OCI-LY1 (cell line): ENCODE measurements around the gene DHRS7.
A peak's percentile ranks its signal among the peaks of the same experiment; 100 is the strongest.

Experiments used
- H2AFZ ChIP-seq: fragments of 200-600 bp; sonication (generic), shearing (Covaris generic); 2 replicates; pipeline ENCODE4 v1.6.0; 2014; ENCODE audit warnings: antibody characterized with exemption, mild to moderate bottlenecking, low read length
- H3F3A ChIP-seq: fragments of 200-600 bp; sonication (generic), shearing (Covaris generic); 2 replicates; pipeline ENCODE4 v1.6.0; 2014; ENCODE audit warnings: mild to moderate bottlenecking, antibody characterized with exemption, low read length, moderate library complexity; ENCODE audit not compliant: insufficient read depth
- H3K27ac ChIP-seq: fragments of 200-600 bp; sonication (generic); 2 replicates; pipeline ENCODE4 v1.5.1; 2014; ENCODE audit warnings: low read length, mixed run types, mild to moderate bottlenecking, low read depth; ENCODE audit not compliant: poor library complexity, severe bottlenecking
- H3K27me3 ChIP-seq: fragments of 200-600 bp; sonication (generic); 2 replicates; pipeline ENCODE4 v1.6.0; 2014; ENCODE audit warnings: antibody characterized with exemption, mild to moderate bottlenecking, low read length, moderate library complexity; ENCODE audit not compliant: insufficient read depth
- H3K36me3 ChIP-seq: fragments of 200-600 bp; sonication (generic); 2 replicates; pipeline ENCODE4 v1.6.1; 2014; ENCODE audit warnings: mild to moderate bottlenecking, antibody characterized with exemption, low read length, moderate library complexity, mixed read lengths; ENCODE audit not compliant: insufficient read depth
- H3K4me1 ChIP-seq: fragments of 200-600 bp; sonication (generic); 2 replicates; pipeline ENCODE4 v1.5.1; 2014; ENCODE audit warnings: mild to moderate bottlenecking, low read length, moderate library complexity; ENCODE audit not compliant: insufficient read depth, severe bottlenecking
- H3K4me2 ChIP-seq: fragments of 200-600 bp; sonication (generic), shearing (Covaris generic); 2 replicates; pipeline ENCODE4 v1.6.1; 2014; ENCODE audit warnings: low read length
- H3K4me3 ChIP-seq: fragments of 200-600 bp; sonication (generic); 2 replicates; pipeline ENCODE4 v1.5.1; 2014; ENCODE audit warnings: low read length, low read depth, mild to moderate bottlenecking, mixed read lengths; ENCODE audit not compliant: poor library complexity, severe bottlenecking
- H3K79me2 ChIP-seq: fragments of 200-600 bp; shearing (Covaris generic); 2 replicates; pipeline ENCODE4 v1.6.1; 2016; ENCODE audit warnings: mixed run types, low read length, mixed read lengths; ENCODE audit not compliant: insufficient read depth
- H3K9ac ChIP-seq: fragments of 200-600 bp; sonication (generic), shearing (Covaris generic); 2 replicates; pipeline ENCODE4 v1.6.1; 2014; ENCODE audit warnings: mild to moderate bottlenecking, low read length, mixed read lengths
- H3K9me2 ChIP-seq: fragments of 200-600 bp; sonication (generic), shearing (Covaris generic); 2 replicates; pipeline ENCODE4 v1.6.1; 2014; ENCODE audit warnings: low read depth, mild to moderate bottlenecking, low read length, mixed read lengths
- H3K9me3 ChIP-seq: fragments of 200-600 bp; shearing (Covaris generic); 2 replicates; pipeline ENCODE4 v1.6.1; 2014; ENCODE audit warnings: low read length, mixed read lengths
- H4K20me1 ChIP-seq: fragments of 200-600 bp; sonication (generic), shearing (Covaris generic); 2 replicates; pipeline ENCODE4 v1.6.0; 2016; ENCODE audit warnings: mild to moderate bottlenecking, low read length; ENCODE audit not compliant: insufficient read depth
- CTCF ChIP-seq: fragments of 200-600 bp; sonication (generic), shearing (Covaris generic); IDR thresholded peaks from 2 replicates; pipeline ENCODE4 v1.5.1; 2017; ENCODE audit warnings: mild to moderate bottlenecking, antibody characterized with exemption, low read length, moderate library complexity, mixed read lengths
- EZH2 ChIP-seq: fragments of 200-600 bp; sonication (generic), shearing (Covaris generic); IDR thresholded peaks from 2 replicates; pipeline ENCODE4 v1.8.0; 2017; ENCODE audit warnings: borderline replicate concordance, mixed run types, mild to moderate bottlenecking, antibody characterized with exemption, low read length, moderate library complexity, mixed read lengths

DHRS7 gene

GRCh38 chr14:60196291-60196690, 31.1 kb upstream of the DHRS7 start:
- Histone ChIP-seq H4K20me1 (no peaks in the 10 kb centered on the region), H3K27me3 (no peaks in the 10 kb centered on the region), H3F3A (no peaks in the 10 kb centered on the region), H3K36me3 (no peaks in the 10 kb centered on the region), H3K4me1 (peaks cover 32% of the 10 kb centered on the region), H3K9me3 (peaks cover 9% of the 10 kb centered on the region), H3K4me3 (no peak overlapping the region), H3K27ac (peak overlapping the region; percentile 66), H3K4me2 (peak overlapping the region; percentile 3; the same call in 1 of the 2 replicates), H3K9ac (peak overlapping the region; percentile 29), H3K79me2 (no peaks in the 10 kb centered on the region), H2AFZ (no peak overlapping the region), H3K9me2 (no peaks in the 10 kb centered on the region)
- TF ChIP-seq CTCF (no peak), EZH2 (no peak)

GRCh38 chr14:60195179-60195810, 30.1 kb upstream of the DHRS7 start:
- H3K36me3 ChIP-seq: no peaks in the 10 kb centered on the region
- peak overlapping the region; percentile 21; the same call in 1 of the 2 replicates for H2AFZ ChIP-seq
- H3K27me3 ChIP-seq: no peaks in the 10 kb centered on the region
- H3K9ac ChIP-seq: peak overlapping the region; percentile 29; the same call in 1 of the 2 replicates
- no peaks in the 10 kb centered on the region for H4K20me1 ChIP-seq
- no peaks in the 10 kb centered on the region for H3K9me2 ChIP-seq
- H3K9me3 ChIP-seq: peaks cover 9% of the 10 kb centered on the region
- H3F3A ChIP-seq: no peaks in the 10 kb centered on the region
- no peak overlapping the region for H3K4me2 ChIP-seq
- no peak overlapping the region for H3K4me3 ChIP-seq
- no peaks in the 10 kb centered on the region for H3K79me2 ChIP-seq
- peak overlapping the region; percentile 66 for H3K27ac ChIP-seq
- TF ChIP-seq EZH2 (no peak), CTCF (peak; percentile 83)
- peaks cover 32% of the 10 kb centered on the region for H3K4me1 ChIP-seq

- H3K27ac ChIP-seq: peak overlapping the region; percentile 55
- TF ChIP-seq EZH2 (no peak), CTCF (no peak)
- H4K20me1 ChIP-seq: no peaks in the 10 kb centered on the region
Measured at GRCh38 chr14:60189923-60190840, 25.0 kb upstream of the DHRS7 start.

More at GRCh38 chr14:60189923-60190840, 25.0 kb upstream of the DHRS7 start:
- H3K79me2 ChIP-seq: no peaks in the 10 kb centered on the region
- no peak overlapping the region for H3K4me2 ChIP-seq
- no peaks in the 10 kb centered on the region for H3K36me3 ChIP-seq
- no peak overlapping the region for H3K9ac ChIP-seq
- no peaks in the 10 kb centered on the region for H3K27me3 ChIP-seq
- H3K4me1 ChIP-seq: peaks cover 26% of the 10 kb centered on the region
- H2AFZ ChIP-seq: 0 out of 2 replicates have a peak overlapping the region, but pooled peaks have one; percentile 87
- H3F3A ChIP-seq: no peaks in the 10 kb centered on the region
- H3K9me2 ChIP-seq: no peaks in the 10 kb centered on the region
- H3K9me3 ChIP-seq: no peaks in the 10 kb centered on the region
- H3K4me3 ChIP-seq: no peak overlapping the region
